ENCODE results near the gene TRMT61B. TPM values are rescaled to one million over a fixed set of nuclear protein-coding genes. Genes with fewer than 3 reads are reported as not detected.

The TRMT61B gene
- total and polyA plus RNA-seq, 2 of the 13 experiments (the other 11 are each of a cell fraction or from before 2014, with no cell fraction given): 19.7 to 23.5 TPM

DNA sequence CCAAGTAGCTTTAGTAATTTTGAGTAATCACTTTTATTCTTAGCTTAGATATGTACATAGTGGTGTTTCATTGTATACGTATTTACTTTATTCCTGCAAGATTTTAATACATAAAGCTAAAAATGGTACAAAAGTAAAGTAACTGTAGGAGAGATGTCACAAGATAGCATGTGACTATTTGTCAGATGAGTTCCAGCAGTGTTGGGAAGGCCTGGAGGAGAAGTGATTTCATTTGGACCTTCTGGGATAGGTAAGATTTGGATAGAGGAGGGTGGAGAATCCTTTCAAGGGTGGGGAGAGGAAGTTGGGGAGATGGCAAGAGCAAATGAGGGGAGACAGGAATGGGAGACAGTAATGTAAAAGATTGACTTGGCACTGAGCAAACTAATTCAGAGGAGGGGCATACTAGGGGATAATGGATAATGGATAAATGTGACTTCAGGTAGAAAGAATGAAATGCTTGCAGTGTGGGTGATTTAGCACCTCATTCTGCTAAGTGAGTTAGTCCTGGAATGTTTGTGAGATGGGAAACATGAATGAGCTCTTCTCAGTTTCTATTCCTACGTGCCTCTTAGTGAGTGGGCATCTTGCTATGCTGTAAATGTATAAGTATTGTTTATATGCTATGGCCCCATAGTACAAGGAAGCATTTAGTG is 34.8 kb upstream of the TRMT61B start:
- ChIA-PET POLR2A (interaction anchor here (2.7 kb wide), 1 partner anchor 10 kb away, joined by 13 read pairs; the partner anchor contains the start of gene WDR43), CTCF (ENCODE audit: low intra/inter-chr PET ratio, low total read pairs) (no interaction called here)
- Histone ChIP-seq H3K36me3 (replicated peaks in 1 of 2; ENCODE audit: control insufficient read depth in 1 of 2, insufficient read depth in 2 of 2, low read length in 2 of 2) (peaks cover 27 to 82% of the 10 kb centered on the region in 2 experiments), H3K27ac (ENCODE audit: extremely low read length, insufficient read depth, low read length) (no peak overlapping the region), H4K20me1 (ENCODE audit: insufficient read depth, low read length) (peaks cover 75% of the 10 kb centered on the region), H3K9me3 (ENCODE audit: low read length) (no peaks in the 10 kb centered on the region), H3K4me2 (ENCODE audit: low read depth, low read length) (no peak overlapping the region), H3K4me1 (ENCODE audit: insufficient read depth, low read length) (peaks cover 30% of the 10 kb centered on the region), H3K4me3 (replicated peaks in 1 of 3; ENCODE audit: insufficient read depth in 1 of 3, low read depth in 2 of 3, low read length in 3 of 3) (no peak overlapping the region), H3K79me2 (ENCODE audit: insufficient read depth, low read length) (peaks cover 98% of the 10 kb centered on the region), H3K27me3 (ENCODE audit: control insufficient read depth in 1 of 2, insufficient read depth in 2 of 2, low read length in 2 of 2) (no peaks in the 10 kb centered on the region), H3K9ac (ENCODE audit: insufficient read depth, low read depth, low read length) (no peak overlapping the region), H2AFZ (ENCODE audit: low read length) (no peak overlapping the region)
- 58% methylated on average over 2 of the region's 2 CpGs for WGBS (ENCODE audit: low lambda C conversion rate)
- intact Hi-C loops (cut with micrococcal nuclease; ENCODE audit: unreplicated experiment): no loop called here
- DNase-seq (ENCODE audit: low spot score) (no peak), FAIRE-seq (no peak), ATAC-seq (no peak)
- TSS peak; percentile 3 for BruUV-seq (replicated peaks)
- TF ChIP-seq ZNF230 (CRISPR knock-in tag; IDR thresholded peaks at IDR 0.05) (no peak), ZNF747 (CRISPR knock-in tag; IDR thresholded peaks at IDR 0.05; ENCODE audit: borderline replicate concordance) (no peak), TCF12 (IDR thresholded peaks at IDR 0.05) (no peak), TCF12 (CRISPR knock-in tag; IDR thresholded peaks at IDR 0.05) (no peak), ZNF782 (CRISPR knock-in tag; IDR thresholded peaks at IDR 0.05; ENCODE audit: borderline replicate concordance) (no peak), ZNF878 (CRISPR knock-in tag; IDR thresholded peaks at IDR 0.05) (0 out of 2 replicates have a peak, but pooled peaks have one; percentile 38), MBD4 (IDR thresholded peaks at IDR 0.05; ENCODE audit: borderline replicate concordance, low read length) (0 out of 2 replicates have a peak, but pooled peaks have one; percentile 33)
- TF ChIP-seq, protein P1, sequence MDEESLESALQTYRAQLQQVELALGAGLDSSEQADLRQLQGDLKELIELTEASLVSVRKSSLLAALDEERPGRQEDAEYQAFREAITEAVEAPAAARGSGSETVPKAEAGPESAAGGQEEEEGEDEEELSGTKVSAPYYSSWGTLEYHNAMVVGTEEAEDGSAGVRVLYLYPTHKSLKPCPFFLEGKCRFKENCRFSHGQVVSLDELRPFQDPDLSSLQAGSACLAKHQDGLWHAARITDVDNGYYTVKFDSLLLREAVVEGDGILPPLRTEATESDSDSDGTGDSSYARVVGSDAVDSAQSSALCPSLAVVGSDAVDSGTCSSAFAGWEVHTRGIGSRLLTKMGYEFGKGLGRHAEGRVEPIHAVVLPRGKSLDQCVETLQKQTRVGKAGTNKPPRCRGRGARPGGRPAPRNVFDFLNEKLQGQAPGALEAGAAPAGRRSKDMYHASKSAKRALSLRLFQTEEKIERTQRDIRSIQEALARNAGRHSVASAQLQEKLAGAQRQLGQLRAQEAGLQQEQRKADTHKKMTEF (CRISPR knock-in tag; IDR thresholded peaks at IDR 0.05): no peak
- in situ Hi-C loops (cut with HindIII; ENCODE audit: extremely low pct_ligation_motif_present, low pct_unique_long_range_greater_than_20kb): no loop called here
